ENCODE data around the gene LRWD1. TPM values are rescaled to one million over a fixed set of nuclear protein-coding genes. Genes with fewer than 3 reads are reported as not detected.
"Not testable (repeated sequence)": the region's sequence is repeated elsewhere in the genome, so short reads cannot be mapped to it uniquely, and the experiment has no call there.

LRWD1 gene
- total RNA-seq, 1 donor from 2014 or later = 12.9 TPM

GRCh38 chr7:102469351-102469971 is 4.7 kb downstream of the LRWD1 start:
- no peak for DNase-seq

GRCh38 chr7:102469972-102470825 is 5.4 kb downstream of the LRWD1 start:
- DNase-seq = no peak

- no peak for DNase-seq
These were observed 7.0 kb downstream of the LRWD1 start for GRCh38 chr7:102471791-102472125.

GRCh38 chr7:102472126-102473041 is 7.6 kb downstream of the LRWD1 start:
- DNase-seq = no peak

DNA sequence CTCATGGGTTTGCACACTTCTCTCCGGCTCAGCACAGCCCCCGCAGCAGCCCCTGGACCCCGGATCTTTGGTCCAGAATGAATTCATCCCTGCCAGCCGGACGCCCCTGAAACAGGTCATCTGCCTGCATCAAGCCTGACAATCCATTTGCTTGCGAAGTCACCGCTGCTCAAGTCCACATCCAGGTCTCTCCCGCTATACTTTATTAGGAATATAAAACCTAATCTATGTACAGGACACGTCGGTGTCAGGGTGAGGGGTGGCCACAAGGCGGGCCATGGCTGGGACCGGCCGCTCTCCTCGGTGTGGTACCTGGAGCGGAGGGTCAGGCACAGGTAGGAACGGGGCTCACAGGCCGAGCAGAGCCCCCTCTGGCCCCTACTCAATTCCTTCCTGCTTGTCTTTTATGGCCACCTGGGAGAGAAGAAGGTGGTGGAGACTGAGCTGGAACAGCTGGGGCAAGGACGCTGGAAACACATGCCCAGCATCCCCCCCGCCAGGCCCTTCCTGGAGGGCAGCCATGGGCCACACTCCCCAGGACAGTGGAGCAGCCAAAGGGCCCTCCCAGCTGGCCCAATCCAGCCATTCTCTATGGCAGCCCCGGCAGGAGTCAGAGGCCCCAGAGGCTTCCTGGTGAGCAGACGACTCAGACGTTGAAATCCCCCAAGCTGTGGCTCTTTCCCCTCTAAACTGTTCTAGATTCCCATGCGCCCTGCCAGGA is 8.6 kb downstream of the LRWD1 start:
- DNase-seq = no peak

DNA sequence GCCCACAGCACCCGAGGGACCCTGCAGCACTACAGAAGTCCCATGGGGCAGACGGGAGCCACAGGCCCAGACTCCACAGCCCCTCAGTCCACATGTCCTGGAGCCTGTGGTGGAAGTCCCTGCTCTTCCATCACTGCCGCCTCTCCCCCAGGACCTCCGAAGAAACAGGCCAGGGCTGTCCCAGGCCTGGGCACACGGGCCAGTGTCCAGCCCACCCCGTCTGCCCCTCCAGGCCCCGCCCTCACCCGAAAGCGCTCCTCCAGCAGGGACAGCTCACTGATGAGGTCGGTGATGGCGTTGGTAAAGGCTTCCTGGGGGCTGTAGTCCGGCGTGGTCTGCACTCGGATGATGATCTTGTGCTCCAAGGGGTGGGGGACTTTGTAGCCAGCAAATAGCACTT is 9.3 kb downstream of the LRWD1 start:
- DNase-seq = not testable (repeated sequence)

- DNase-seq = not testable (repeated sequence)
These were observed 10.1 kb downstream of the LRWD1 start for GRCh38 chr7:102474736-102475435.

- DNase-seq = peak; percentile 59
These were observed 13.8 kb downstream of the LRWD1 start, which contains the start of gene POLR2J for GRCh38 chr7:102478314-102479208. Gene POLR2J, minus strand, starts transcription at chr7:102478922. Its CDS starts 62 bp downstream, at chr7:102478860.

- not testable (repeated sequence) for DNase-seq
These were observed 14.4 kb downstream of the LRWD1 start for GRCh38 chr7:102479209-102479584.

DNA sequence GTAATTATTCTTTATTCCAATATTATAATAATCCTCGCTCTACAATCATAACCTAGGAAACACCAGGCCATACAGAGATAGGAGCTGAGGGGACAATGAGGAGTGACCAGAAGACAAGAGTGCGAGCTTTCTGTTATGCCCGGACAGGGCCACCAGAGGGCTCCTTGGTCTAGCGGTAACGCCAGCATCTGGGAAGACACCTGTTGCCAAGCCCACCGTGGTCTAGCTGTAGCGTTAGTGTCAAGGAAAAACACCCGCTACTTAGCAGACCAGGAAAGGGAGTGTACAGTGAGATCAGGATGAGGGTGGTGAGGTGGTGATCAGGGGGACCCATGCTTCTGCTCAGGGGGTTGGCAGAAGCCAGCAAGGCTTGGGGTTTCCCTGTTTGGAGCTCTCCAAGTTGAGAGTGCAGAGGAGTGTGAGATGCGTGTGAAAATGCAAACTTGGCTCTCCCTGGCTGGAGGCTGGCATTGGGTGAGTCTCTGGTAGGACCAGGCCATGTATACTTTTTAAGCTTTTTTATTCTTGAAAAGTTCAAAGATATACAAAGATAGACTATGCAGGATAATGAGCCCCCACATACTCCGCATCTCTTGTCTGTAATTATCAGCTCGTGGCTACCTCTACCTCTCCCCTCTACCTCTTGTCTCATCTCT is 15.3 kb downstream of the LRWD1 start:
- not testable (repeated sequence) for DNase-seq

- DNase-seq = not testable (repeated sequence)
These were observed 17.2 kb downstream of the LRWD1 start for GRCh38 chr7:102481962-102482361.

DNA sequence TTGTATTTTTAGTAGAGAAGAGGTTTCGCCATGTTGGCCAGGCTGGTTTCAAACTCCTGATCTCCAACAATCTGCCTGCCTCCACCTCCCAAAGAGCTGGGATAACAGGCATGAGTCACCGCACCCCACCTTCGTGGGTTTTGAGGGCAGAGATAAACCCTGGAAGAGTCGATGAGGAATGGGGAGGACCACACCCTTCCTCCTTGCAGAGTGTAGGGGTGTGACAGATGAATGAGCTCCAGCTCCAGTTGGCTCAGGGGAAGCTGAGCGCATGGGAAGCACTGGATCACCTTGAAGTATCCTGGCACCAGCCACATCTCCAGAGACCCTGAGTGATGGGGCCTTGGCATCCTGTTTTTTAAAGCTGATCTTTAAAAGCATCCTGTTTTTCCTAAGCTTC is 19.5 kb downstream of the LRWD1 start:
- not testable (repeated sequence) for DNase-seq

DNA sequence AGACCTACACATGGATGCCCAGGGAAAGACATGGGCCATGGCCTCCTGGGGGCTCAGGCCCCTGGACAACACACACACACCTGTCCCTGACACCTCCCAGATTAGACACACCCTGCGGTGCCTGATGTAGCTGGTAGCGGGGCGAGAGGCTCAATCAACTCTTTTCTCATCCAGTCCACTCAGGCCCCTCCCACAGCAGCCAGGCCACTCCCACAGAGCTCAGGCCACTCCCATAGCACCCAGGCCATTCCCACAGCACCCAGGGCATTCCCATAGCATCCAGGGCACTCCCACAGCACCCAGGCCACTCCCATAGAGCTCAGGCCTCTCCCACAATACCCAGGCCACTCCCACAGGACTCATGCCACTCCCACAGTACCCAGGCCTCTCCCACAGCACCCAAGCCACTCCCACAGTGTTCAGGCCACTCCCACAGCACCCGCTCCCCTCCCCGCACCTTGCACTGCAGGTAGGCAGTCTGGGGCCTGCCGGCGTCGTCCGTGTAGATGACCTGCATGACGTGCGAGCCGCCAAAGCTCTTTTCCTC is 25.8 kb downstream of the LRWD1 start:
- DNase-seq = not testable (repeated sequence)

GRCh38 chr7:102493220-102493935 is 28.6 kb downstream of the LRWD1 start:
- not testable (repeated sequence) for DNase-seq

DNA sequence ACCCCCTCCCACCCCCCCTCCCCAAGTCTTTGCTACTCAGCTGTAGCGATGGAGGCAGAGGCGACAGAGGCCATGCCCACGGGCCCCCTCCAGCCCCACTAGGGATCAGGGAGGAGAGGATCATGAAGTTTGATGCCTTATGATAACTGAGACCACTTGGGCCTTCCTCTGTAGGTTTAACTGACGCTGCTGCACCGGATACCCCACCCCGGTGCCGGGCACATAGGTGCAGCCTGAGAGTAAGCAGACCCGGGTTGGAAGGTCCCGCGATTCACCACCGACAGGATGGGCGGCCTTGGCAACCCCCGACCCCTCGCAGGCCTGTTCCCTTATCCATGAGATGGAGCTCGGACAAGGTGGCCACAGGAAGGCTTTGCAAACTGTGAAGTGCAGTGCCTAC is 29.2 kb downstream of the LRWD1 start:
- DNase-seq = not testable (repeated sequence)

DNA sequence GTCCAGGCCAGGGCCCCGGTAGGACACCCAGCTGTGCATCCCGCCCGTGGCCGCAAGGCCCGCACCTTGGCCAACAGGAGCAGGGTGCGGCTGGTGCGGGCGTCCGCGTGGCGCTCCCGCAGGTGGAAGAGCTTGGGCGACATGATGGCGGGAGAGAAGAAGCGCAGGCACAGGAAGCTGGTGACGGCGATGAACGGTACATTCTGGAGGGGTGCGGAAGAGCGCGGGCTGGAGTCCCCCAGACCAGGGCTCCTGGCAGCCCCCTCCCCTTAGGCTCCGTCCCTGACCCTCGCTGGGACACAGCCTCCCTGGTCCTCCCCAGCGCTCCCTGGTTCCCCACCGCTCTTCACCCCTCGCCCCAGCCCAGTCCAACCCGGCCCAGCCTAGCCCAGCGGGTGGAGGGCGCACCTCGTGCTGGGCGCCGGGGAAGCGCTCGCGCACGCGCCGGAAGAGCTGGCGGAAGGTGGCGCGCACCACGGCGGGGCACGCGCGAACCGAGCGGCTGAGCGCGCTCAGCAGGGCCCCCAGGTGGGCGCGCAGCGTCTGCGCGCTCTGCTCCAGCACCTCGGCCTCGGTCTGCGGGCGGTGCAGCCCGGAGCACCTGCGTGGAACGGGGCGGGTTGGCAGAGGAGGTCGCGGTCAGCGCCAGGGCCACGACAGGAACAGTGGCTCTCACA is 29.8 kb downstream of the LRWD1 start:
- not testable (repeated sequence) for DNase-seq

GRCh38 chr7:102496861-102497260 is 32.1 kb downstream of the LRWD1 start:
- DNase-seq = not testable (repeated sequence)

GRCh38 chr7:102497308-102497707 is 32.5 kb downstream of the LRWD1 start:
- DNase-seq = not testable (repeated sequence)

All from tongue (tissue), 2 donors.